ENCODE data around the gene DUSP28.

GRCh38 chr2:240539906-240540305 is 20.3 kb upstream of the DUSP28 start:
- TF ChIP-seq CTCF (IDR thresholded peaks at IDR 0.05) (no peak), POLR2A (IDR thresholded peaks at IDR 0.05) (no peak)
